Measurements from ENCODE around the gene ANO10.

The ANO10 gene

GRCh38 chr3:43411429-43411828 is 210.4 kb downstream of the ANO10 start:
- 100% methylated on average over 1 of the region's 1 CpG for WGBS (ENCODE audit: insufficient coverage)
- ChIA-PET CTCF (interaction anchor here (0.8 to 1.4 kb wide), 5 partner anchors 10 to 91 kb away, joined by 3 to 5 read pairs (median 3); no protein-coding TSS in a partner anchor), POLR2A (no interaction called here)
- no peaks in the 10 kb centered on the region for H3K9me3 ChIP-seq (ENCODE audit: control extremely low read depth in 1 of 5, control insufficient read depth in 4 of 5, insufficient read depth in 2 of 5, low read depth in 1 of 5, low read length in 4 of 5)
- no peak for DNase-seq
- H3K36me3 ChIP-seq (ENCODE audit: control insufficient read depth in 4 of 4, insufficient read depth in 4 of 4, low read length in 3 of 4), result no peaks in the 10 kb centered on the region
- H3K4me1 ChIP-seq (ENCODE audit: control extremely low read depth in 1 of 4, control insufficient read depth in 4 of 4, insufficient read depth in 4 of 4, low read length in 3 of 4), result peaks cover 0 to 14% (median 12%) of the 10 kb centered on the region in 4 experiments
- H3K4me3 ChIP-seq (ENCODE audit: control insufficient read depth in 1 of 7, extremely low read depth in 1 of 7, insufficient read depth in 4 of 7, low read depth in 2 of 7, low read length in 6 of 7), result no peak overlapping the region
- H3K27ac ChIP-seq (ENCODE audit: insufficient read depth in 1 of 2, low read depth in 1 of 2, low read length in 2 of 2, poor library complexity in 1 of 2, severe bottlenecking in 2 of 2), result no peak overlapping the region
- no peaks in the 10 kb centered on the region for H3K27me3 ChIP-seq (replicated peaks in 2 of 5; ENCODE audit: control insufficient read depth in 4 of 5, insufficient read depth in 5 of 5, low read length in 4 of 5)

GRCh38 chr3:43410592-43410991 is 211.2 kb downstream of the ANO10 start:
- H3K27ac ChIP-seq (ENCODE audit: insufficient read depth in 1 of 2, low read depth in 1 of 2, low read length in 2 of 2, poor library complexity in 1 of 2, severe bottlenecking in 2 of 2), result no peak overlapping the region
- DNase-seq, result no peak
- POLR2A ChIA-PET, result no interaction called here
- no peaks in the 10 kb centered on the region for H3K27me3 ChIP-seq (replicated peaks in 2 of 5; ENCODE audit: control insufficient read depth in 4 of 5, insufficient read depth in 5 of 5, low read length in 4 of 5)
- WGBS (ENCODE audit: insufficient coverage), result 100% methylated on average over 3 of the region's 3 CpGs
- no peaks in the 10 kb centered on the region for H3K9me3 ChIP-seq (ENCODE audit: control extremely low read depth in 1 of 5, control insufficient read depth in 4 of 5, insufficient read depth in 2 of 5, low read depth in 1 of 5, low read length in 4 of 5)
- H3K4me1 ChIP-seq (ENCODE audit: control extremely low read depth in 1 of 4, control insufficient read depth in 4 of 4, insufficient read depth in 4 of 4, low read length in 3 of 4), result peaks cover 3 to 23% (median 20%) of the 10 kb centered on the region in 4 experiments
- CTCF ChIA-PET, result interaction anchor here (0.8 kb wide), 1 partner anchor 11 kb away, joined by 3 read pairs; no protein-coding TSS in a partner anchor
- no peaks in the 10 kb centered on the region for H3K36me3 ChIP-seq (ENCODE audit: control insufficient read depth in 4 of 4, insufficient read depth in 4 of 4, low read length in 3 of 4)
- H3K4me3 ChIP-seq (ENCODE audit: control insufficient read depth in 1 of 7, extremely low read depth in 1 of 7, insufficient read depth in 4 of 7, low read depth in 2 of 7, low read length in 6 of 7), result no peak overlapping the region

GRCh38 chr3:43409506-43409905 is 212.3 kb downstream of the ANO10 start:
- DNase-seq, result no peak
- Histone ChIP-seq H3K9me3 (ENCODE audit: control extremely low read depth in 1 of 5, control insufficient read depth in 4 of 5, insufficient read depth in 2 of 5, low read depth in 1 of 5, low read length in 4 of 5) (no peaks in the 10 kb centered on the region), H3K4me1 (ENCODE audit: control extremely low read depth in 1 of 4, control insufficient read depth in 4 of 4, insufficient read depth in 4 of 4, low read length in 3 of 4) (peaks cover 6 to 31% (median 25%) of the 10 kb centered on the region in 4 experiments), H3K27me3 (replicated peaks in 2 of 5; ENCODE audit: control insufficient read depth in 4 of 5, insufficient read depth in 5 of 5, low read length in 4 of 5) (no peaks in the 10 kb centered on the region), H3K36me3 (ENCODE audit: control insufficient read depth in 4 of 4, insufficient read depth in 4 of 4, low read length in 3 of 4) (no peaks in the 10 kb centered on the region), H3K27ac (ENCODE audit: insufficient read depth in 1 of 2, low read depth in 1 of 2, low read length in 2 of 2, poor library complexity in 1 of 2, severe bottlenecking in 2 of 2) (no peak overlapping the region), H3K4me3 (ENCODE audit: control insufficient read depth in 1 of 7, extremely low read depth in 1 of 7, insufficient read depth in 4 of 7, low read depth in 2 of 7, low read length in 6 of 7) (no peak overlapping the region)
- CTCF ChIA-PET, result no interaction called here
- POLR2A ChIA-PET, result no interaction called here
- WGBS (ENCODE audit: insufficient coverage), result no CpG with 5 or more reads among the region's 4 CpGs

- no peaks in the 10 kb centered on the region for H3K36me3 ChIP-seq (ENCODE audit: control insufficient read depth in 4 of 4, insufficient read depth in 4 of 4, low read length in 3 of 4)
- ChIA-PET CTCF (interaction anchor here (1.0 to 3.7 kb wide), 6 partner anchors 10 to 72 kb away, joined by 3 to 13 read pairs (median 4); no protein-coding TSS in a partner anchor), POLR2A (interaction anchor here (1.3 kb wide), 1 partner anchor 18 kb away, joined by 10 read pairs; no protein-coding TSS in a partner anchor)
- DNase-seq, result no peak
- peak overlapping the region; percentile 59 to 66 for H3K27ac ChIP-seq (ENCODE audit: insufficient read depth in 1 of 2, low read depth in 1 of 2, low read length in 2 of 2, poor library complexity in 1 of 2, severe bottlenecking in 2 of 2)
- H3K4me3 ChIP-seq (ENCODE audit: control insufficient read depth in 1 of 7, extremely low read depth in 1 of 7, insufficient read depth in 4 of 7, low read depth in 2 of 7, low read length in 6 of 7), result peak overlapping the region in 2 of 7 experiments; percentile 46 to 48
- peaks cover 6 to 26% (median 23%) of the 10 kb centered on the region in 4 experiments for H3K4me1 ChIP-seq (ENCODE audit: control extremely low read depth in 1 of 4, control insufficient read depth in 4 of 4, insufficient read depth in 4 of 4, low read length in 3 of 4)
- H3K27me3 ChIP-seq (replicated peaks in 2 of 5; ENCODE audit: control insufficient read depth in 4 of 5, insufficient read depth in 5 of 5, low read length in 4 of 5), result no peaks in the 10 kb centered on the region
- 72% methylated on average over 4 of the region's 4 CpGs for WGBS (ENCODE audit: insufficient coverage)
- no peaks in the 10 kb centered on the region for H3K9me3 ChIP-seq (ENCODE audit: control extremely low read depth in 1 of 5, control insufficient read depth in 4 of 5, insufficient read depth in 2 of 5, low read depth in 1 of 5, low read length in 4 of 5)
Observed at GRCh38 chr3:43406643-43407023, 215.2 kb downstream of the ANO10 start.

GRCh38 chr3:43405888-43406642 is 215.7 kb downstream of the ANO10 start:
- H3K27ac ChIP-seq (ENCODE audit: insufficient read depth in 1 of 2, low read depth in 1 of 2, low read length in 2 of 2, poor library complexity in 1 of 2, severe bottlenecking in 2 of 2), result peak overlapping the region; percentile 59 to 66
- H3K9me3 ChIP-seq (ENCODE audit: control extremely low read depth in 1 of 5, control insufficient read depth in 4 of 5, insufficient read depth in 2 of 5, low read depth in 1 of 5, low read length in 4 of 5), result no peaks in the 10 kb centered on the region
- peaks cover 6 to 26% (median 23%) of the 10 kb centered on the region in 4 experiments for H3K4me1 ChIP-seq (ENCODE audit: control extremely low read depth in 1 of 4, control insufficient read depth in 4 of 4, insufficient read depth in 4 of 4, low read length in 3 of 4)
- H3K4me3 ChIP-seq (ENCODE audit: control insufficient read depth in 1 of 7, extremely low read depth in 1 of 7, insufficient read depth in 4 of 7, low read depth in 2 of 7, low read length in 6 of 7), result peak overlapping the region in 3 of 7 experiments; percentile 23 to 48 (median 46)
- ChIA-PET POLR2A (interaction anchor here (0.6 to 1.3 kb wide), 2 partner anchors 17 to 102 kb away, joined by 3 to 10 read pairs; no protein-coding TSS in a partner anchor), CTCF (interaction anchor here (1.0 to 3.7 kb wide), 8 partner anchors 9 to 72 kb away, joined by 3 to 13 read pairs (median 3); no protein-coding TSS in a partner anchor)
- no peaks in the 10 kb centered on the region for H3K36me3 ChIP-seq (ENCODE audit: control insufficient read depth in 4 of 4, insufficient read depth in 4 of 4, low read length in 3 of 4)
- peak; percentile 75 to 94 (median 90) for DNase-seq
- H3K27me3 ChIP-seq (replicated peaks in 2 of 5; ENCODE audit: control insufficient read depth in 4 of 5, insufficient read depth in 5 of 5, low read length in 4 of 5), result no peaks in the 10 kb centered on the region
- 3% methylated on average over 11 of the region's 11 CpGs for WGBS (ENCODE audit: insufficient coverage)

- H3K27me3 ChIP-seq (replicated peaks in 2 of 5; ENCODE audit: control insufficient read depth in 4 of 5, insufficient read depth in 5 of 5, low read length in 4 of 5), result no peaks in the 10 kb centered on the region
- ChIA-PET CTCF (interaction anchor here (1.1 kb wide), 1 partner anchor 12 kb away, joined by 3 read pairs; no protein-coding TSS in a partner anchor), POLR2A (interaction anchor here (0.9 kb wide), 1 partner anchor 9 kb away, joined by 3 read pairs; no protein-coding TSS in a partner anchor)
- no peak overlapping the region for H3K4me3 ChIP-seq (ENCODE audit: control insufficient read depth in 1 of 7, extremely low read depth in 1 of 7, insufficient read depth in 4 of 7, low read depth in 2 of 7, low read length in 6 of 7)
- 97% methylated on average over 6 of the region's 9 CpGs for WGBS (ENCODE audit: insufficient coverage)
- peaks cover 3 to 13% (median 11%) of the 10 kb centered on the region in 4 experiments for H3K4me1 ChIP-seq (ENCODE audit: control extremely low read depth in 1 of 4, control insufficient read depth in 4 of 4, insufficient read depth in 4 of 4, low read length in 3 of 4)
- no peaks in the 10 kb centered on the region for H3K9me3 ChIP-seq (ENCODE audit: control extremely low read depth in 1 of 5, control insufficient read depth in 4 of 5, insufficient read depth in 2 of 5, low read depth in 1 of 5, low read length in 4 of 5)
- no peak for DNase-seq
- no peak overlapping the region for H3K27ac ChIP-seq (ENCODE audit: insufficient read depth in 1 of 2, low read depth in 1 of 2, low read length in 2 of 2, poor library complexity in 1 of 2, severe bottlenecking in 2 of 2)
- no peaks in the 10 kb centered on the region for H3K36me3 ChIP-seq (ENCODE audit: control insufficient read depth in 4 of 4, insufficient read depth in 4 of 4, low read length in 3 of 4)
Observed at GRCh38 chr3:43400781-43401730, 220.8 kb downstream of the ANO10 start.
